ENCODE results near the gene KLHL29.

KLHL29 gene

DNA sequence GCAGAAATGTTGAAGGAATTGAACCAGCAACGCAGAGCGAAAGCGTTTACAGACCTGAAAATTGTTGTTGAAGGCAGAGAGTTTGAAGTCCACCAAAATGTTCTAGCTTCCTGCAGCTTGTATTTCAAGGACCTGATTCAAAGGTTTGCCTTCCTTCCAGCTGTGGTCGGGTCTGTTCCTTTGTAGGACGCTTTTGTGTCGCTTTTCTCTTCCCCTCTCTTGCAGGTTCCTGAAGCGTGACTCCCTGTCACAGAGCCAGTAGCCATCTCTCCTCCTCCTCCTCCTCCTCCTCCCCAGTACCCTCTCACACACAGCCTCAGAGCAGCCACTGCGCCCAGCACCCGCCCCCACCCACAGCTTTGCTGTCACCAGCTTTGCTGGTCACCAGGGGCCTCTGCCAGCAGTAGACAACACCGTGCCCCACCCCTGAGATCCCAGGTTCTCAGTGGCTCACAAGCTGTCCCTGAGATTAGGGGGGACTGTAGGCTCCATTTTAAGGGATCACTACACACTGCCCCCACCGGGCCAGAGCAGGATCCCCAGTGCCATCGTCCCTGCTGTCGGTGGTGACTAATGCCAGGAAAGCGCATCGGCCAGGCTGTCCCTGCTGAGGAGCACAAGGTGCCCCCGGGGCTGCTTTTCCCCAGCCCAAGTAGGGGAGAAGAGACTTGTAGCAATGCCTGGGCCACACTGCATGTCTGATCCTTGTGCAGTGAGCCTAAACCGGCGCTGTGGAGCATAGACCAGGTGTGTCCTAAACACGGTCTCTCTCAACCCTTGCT, 299.6 kb downstream of the KLHL29 start:
- Histone ChIP-seq H3K9me2 (replicated peaks; ENCODE audit: control insufficient read depth, low read length) (no peaks in the 10 kb centered on the region), H3K4me1 (ENCODE audit: control insufficient read depth, low read length) (peaks cover 8% of the 10 kb centered on the region), H3K9me3 (ENCODE audit: control insufficient read depth, insufficient read depth, low read length) (no peaks in the 10 kb centered on the region), H3K27ac (ENCODE audit: low read depth, low read length) (no peak overlapping the region), H3K36me3 (ENCODE audit: control insufficient read depth, low read length) (no peaks in the 10 kb centered on the region), H3F3A (ENCODE audit: control insufficient read depth, insufficient read depth) (no peaks in the 10 kb centered on the region), H3K4me3 (ENCODE audit: low read length) (no peak overlapping the region), H4K20me1 (ENCODE audit: control insufficient read depth, insufficient read depth, low read depth, low read length) (no peaks in the 10 kb centered on the region), H3K79me2 (ENCODE audit: control insufficient read depth, low read length) (no peaks in the 10 kb centered on the region), H3K27me3 (ENCODE audit: control insufficient read depth, low read length) (no peaks in the 10 kb centered on the region), H3K4me2 (ENCODE audit: low read length) (0 out of 2 replicates have a peak overlapping the region, but pooled peaks have one; percentile 10)
- no peak for TF ChIP-seq EZH2phosphoT487 (IDR thresholded peaks at IDR 0.05; ENCODE audit: borderline replicate concordance, low read length)
- TF ChIP-seq, protein P1, sequence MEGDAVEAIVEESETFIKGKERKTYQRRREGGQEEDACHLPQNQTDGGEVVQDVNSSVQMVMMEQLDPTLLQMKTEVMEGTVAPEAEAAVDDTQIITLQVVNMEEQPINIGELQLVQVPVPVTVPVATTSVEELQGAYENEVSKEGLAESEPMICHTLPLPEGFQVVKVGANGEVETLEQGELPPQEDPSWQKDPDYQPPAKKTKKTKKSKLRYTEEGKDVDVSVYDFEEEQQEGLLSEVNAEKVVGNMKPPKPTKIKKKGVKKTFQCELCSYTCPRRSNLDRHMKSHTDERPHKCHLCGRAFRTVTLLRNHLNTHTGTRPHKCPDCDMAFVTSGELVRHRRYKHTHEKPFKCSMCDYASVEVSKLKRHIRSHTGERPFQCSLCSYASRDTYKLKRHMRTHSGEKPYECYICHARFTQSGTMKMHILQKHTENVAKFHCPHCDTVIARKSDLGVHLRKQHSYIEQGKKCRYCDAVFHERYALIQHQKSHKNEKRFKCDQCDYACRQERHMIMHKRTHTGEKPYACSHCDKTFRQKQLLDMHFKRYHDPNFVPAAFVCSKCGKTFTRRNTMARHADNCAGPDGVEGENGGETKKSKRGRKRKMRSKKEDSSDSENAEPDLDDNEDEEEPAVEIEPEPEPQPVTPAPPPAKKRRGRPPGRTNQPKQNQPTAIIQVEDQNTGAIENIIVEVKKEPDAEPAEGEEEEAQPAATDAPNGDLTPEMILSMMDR (IDR thresholded peaks at IDR 0.05; ENCODE audit: low read depth, low read length, poor library complexity, severe bottlenecking), result no peak

DNA sequence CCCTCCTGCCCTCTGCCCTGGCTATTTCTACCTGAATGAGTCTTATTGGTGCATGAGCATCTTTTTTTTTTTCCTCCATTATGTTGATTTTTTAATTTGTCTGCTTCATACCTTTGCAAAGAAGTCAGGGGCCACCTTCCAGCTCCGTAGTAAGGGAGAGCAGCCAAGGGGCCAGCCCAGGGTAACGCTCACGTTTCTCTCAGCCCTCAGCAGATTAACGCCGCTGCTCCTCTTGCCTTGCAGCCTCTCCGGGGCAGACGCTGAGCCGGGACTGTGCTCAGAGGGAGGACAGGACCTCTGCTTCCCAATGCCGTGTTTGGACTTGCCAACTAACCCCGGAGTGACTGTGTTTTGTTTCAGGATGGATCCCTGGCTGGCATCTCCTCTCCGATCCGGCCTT, 300.2 kb downstream of the KLHL29 start:
- Histone ChIP-seq H3F3A (ENCODE audit: control insufficient read depth, insufficient read depth) (no peaks in the 10 kb centered on the region), H3K4me1 (ENCODE audit: control insufficient read depth, low read length) (peaks cover 8% of the 10 kb centered on the region), H4K20me1 (ENCODE audit: control insufficient read depth, insufficient read depth, low read depth, low read length) (no peaks in the 10 kb centered on the region), H3K36me3 (ENCODE audit: control insufficient read depth, low read length) (no peaks in the 10 kb centered on the region), H3K79me2 (ENCODE audit: control insufficient read depth, low read length) (no peaks in the 10 kb centered on the region), H3K9me2 (replicated peaks; ENCODE audit: control insufficient read depth, low read length) (no peaks in the 10 kb centered on the region), H3K4me2 (ENCODE audit: low read length) (no peak overlapping the region), H3K9me3 (ENCODE audit: control insufficient read depth, insufficient read depth, low read length) (no peaks in the 10 kb centered on the region), H3K27ac (ENCODE audit: low read depth, low read length) (no peak overlapping the region), H3K4me3 (ENCODE audit: low read length) (no peak overlapping the region), H3K27me3 (ENCODE audit: control insufficient read depth, low read length) (no peaks in the 10 kb centered on the region)
- no peak for TF ChIP-seq EZH2phosphoT487 (IDR thresholded peaks at IDR 0.05; ENCODE audit: borderline replicate concordance, low read length)
- TF ChIP-seq, protein P1 (IDR thresholded peaks at IDR 0.05; ENCODE audit: low read depth, low read length, poor library complexity, severe bottlenecking), result no peak

DNA sequence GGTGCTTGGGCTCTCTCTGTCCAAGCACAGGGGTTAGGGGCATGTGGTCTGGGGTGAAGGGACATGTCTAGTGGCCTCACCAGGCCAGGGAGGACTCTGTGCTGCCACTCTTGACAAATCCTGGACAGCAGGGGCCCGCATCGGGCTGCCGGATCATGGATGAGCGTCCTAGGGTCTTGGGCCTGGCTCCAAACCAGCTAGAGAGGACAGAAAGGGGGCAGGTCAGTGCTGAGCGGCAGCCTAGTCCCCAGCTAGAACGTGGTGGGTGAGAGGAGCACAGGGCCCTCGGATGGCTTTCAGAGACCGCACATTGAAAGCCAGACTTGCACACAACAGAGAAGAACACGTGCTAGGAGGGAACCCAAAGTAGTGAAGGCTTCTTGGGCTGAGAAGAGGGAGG, 300.7 kb downstream of the KLHL29 start:
- no peaks in the 10 kb centered on the region for H3K36me3 ChIP-seq (ENCODE audit: control insufficient read depth, low read length)
- H3F3A ChIP-seq (ENCODE audit: control insufficient read depth, insufficient read depth), result no peaks in the 10 kb centered on the region
- H3K4me3 ChIP-seq (ENCODE audit: low read length), result no peak overlapping the region
- H3K9me2 ChIP-seq (replicated peaks; ENCODE audit: control insufficient read depth, low read length), result no peaks in the 10 kb centered on the region
- TF ChIP-seq EZH2phosphoT487 (IDR thresholded peaks at IDR 0.05; ENCODE audit: borderline replicate concordance, low read length), result no peak
- TF ChIP-seq, protein P1 (IDR thresholded peaks at IDR 0.05; ENCODE audit: low read depth, low read length, poor library complexity, severe bottlenecking), result no peak
- H3K79me2 ChIP-seq (ENCODE audit: control insufficient read depth, low read length), result no peaks in the 10 kb centered on the region
- no peak overlapping the region for H3K27ac ChIP-seq (ENCODE audit: low read depth, low read length)
- no peaks in the 10 kb centered on the region for H4K20me1 ChIP-seq (ENCODE audit: control insufficient read depth, insufficient read depth, low read depth, low read length)
- H3K27me3 ChIP-seq (ENCODE audit: control insufficient read depth, low read length), result no peaks in the 10 kb centered on the region
- no peaks in the 10 kb centered on the region for H3K9me3 ChIP-seq (ENCODE audit: control insufficient read depth, insufficient read depth, low read length)
- no peak overlapping the region for H3K4me2 ChIP-seq (ENCODE audit: low read length)
- H3K4me1 ChIP-seq (ENCODE audit: control insufficient read depth, low read length), result peaks cover 8% of the 10 kb centered on the region
